ENCODE measurements around the gene GREM2. TPM values are rescaled to one million over a fixed set of nuclear protein-coding genes. Genes with fewer than 3 reads are reported as not detected.

Gene GREM2
- polyA plus RNA-seq, 4 donors: 0.64 to 4.5 (median 1.4) TPM

DNA sequence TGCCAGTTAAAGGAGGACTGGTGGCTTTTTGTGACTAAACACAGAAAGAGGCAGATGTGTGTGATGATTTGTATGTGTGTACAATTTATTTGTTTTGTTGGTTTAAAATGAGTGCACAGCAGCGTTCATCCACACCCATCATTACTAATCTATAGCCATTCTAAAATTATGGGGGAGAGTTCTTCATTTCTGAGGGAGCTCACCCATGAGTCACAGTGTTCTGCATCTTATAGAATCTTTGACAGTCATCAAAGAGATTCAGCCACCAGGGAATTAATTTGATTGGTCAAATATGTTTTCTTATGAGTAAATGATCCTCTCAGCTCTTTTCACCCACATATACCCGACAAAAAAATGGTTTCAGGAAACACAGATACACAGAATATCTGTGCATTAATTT lies 147.9 kb downstream of the GREM2 start:
- no peak for DNase-seq (ENCODE audit: low read depth in 4 of 4, low spot score in 3 of 4)

DNA sequence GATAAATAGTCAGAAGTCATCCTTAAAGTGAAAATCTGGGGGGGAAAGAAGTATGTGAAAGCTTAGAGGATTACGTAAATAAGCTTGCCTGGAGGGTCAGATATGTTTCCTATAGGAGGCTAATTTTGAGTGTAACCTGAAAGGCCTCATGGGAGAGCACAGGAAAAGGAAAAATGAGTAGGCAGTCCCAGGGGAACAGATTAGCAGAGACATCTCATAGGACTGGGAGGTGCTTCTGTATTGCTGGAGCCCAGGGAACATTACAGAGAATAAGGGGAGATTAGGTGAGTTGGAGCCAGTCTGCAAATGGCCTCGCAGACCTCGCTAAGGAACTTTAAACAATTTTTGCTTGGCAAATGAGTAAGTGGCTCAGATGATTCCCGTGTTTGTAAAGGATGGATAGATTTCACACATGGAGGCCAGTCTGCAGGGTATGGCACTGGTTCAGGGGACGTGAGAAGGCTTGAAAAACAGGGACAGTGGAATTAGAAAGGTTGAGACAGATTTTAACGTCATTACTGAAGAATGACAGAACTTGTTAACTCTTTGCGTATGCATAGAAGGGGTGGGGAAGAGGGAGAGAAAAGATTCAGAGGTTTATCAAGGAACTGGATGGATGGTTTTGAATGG lies 149.1 kb downstream of the GREM2 start:
- no peak for DNase-seq (ENCODE audit: low read depth in 4 of 4, low spot score in 3 of 4)

DNA sequence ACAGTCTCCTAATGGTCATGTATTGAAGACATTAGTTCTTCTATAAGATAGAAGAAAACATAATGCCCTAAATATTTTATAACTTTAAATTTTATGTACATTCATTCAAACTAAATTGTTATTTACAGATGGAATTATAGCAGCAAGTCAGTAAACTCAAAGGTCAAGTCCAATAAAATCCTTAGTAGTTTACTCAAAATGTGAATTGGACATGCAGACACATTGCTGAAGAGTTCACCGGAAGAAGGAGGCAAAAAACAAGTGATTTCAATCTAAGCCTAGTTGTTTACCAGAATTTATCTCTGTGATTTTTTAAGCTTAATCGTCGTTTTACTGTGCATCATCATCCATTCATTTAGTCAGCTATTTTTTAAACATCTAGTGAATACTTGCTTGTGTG lies 149.7 kb downstream of the GREM2 start:
- no peak for DNase-seq (ENCODE audit: low read depth in 4 of 4, low spot score in 3 of 4)

DNA sequence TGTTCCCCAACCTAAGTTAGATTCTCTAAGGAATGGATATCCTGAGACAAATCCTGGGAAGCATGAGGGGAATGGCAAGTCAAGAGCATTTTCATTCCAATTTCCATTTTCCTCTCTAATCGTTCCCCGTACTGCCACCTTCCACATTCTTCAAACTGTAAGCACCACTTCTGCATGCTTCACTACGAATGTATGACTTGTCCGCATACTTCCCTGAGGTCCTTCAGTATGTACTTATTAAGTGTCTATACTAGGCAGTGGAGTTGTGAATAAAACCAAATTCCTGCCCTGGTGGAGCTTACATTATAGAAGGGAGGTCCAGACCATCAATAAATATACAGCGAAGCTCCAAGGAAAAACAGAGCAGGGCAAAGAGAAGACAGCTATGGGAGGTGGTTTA lies 154.8 kb downstream of the GREM2 start:
- DNase-seq (ENCODE audit: low read depth in 4 of 4, low spot score in 3 of 4): no peak

DNA sequence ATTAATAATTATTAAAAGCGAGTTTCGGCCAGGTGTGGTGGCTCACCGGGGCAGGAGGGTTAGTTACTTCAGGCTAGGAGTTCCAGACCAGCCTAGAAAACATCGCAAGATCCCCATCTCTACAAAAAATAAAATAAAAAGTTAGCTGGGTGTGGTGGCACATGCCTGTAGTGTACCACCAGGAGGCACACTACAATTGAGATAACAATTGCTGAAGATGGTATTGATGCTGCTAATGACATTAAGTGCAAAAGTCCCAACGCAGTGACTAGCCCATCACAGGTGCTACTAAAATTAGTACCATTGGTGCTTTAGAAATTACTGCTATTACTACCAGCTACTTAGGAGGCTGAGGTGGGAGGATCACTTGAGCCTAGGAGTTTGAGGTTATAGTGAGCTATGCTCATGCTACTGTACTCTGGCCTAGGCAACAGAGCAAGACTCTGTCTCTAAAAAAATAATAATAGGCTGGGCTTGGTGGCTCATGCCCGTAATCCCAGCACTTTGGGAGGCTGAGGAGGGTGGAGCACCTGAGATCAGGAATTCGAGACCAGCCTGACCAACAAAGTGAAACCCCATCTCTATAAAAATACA lies 156.6 kb downstream of the GREM2 start:
- DNase-seq (ENCODE audit: low read depth in 4 of 4, low spot score in 3 of 4): no peak

DNA sequence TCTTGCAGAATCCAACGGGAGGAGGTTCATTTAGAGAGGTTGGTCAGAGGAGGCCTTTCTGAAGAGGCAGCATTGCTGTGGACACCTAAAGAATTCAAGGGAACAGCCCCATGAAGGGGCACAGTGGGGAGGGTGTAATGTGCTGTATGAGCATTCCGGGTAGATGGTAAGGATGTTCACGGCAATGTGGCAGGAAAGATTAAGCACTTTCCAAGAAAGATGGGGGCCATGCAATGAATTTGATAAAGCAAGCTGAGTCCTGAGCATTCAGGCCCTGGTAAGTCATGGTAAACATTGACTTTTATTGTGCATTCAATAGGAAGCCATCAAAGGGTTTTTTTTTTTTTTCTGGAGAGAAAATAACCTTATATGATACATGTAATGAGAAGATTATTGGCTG lies 166.6 kb downstream of the GREM2 start:
- DNase-seq (ENCODE audit: low read depth in 4 of 4, low spot score in 3 of 4): no peak

DNA sequence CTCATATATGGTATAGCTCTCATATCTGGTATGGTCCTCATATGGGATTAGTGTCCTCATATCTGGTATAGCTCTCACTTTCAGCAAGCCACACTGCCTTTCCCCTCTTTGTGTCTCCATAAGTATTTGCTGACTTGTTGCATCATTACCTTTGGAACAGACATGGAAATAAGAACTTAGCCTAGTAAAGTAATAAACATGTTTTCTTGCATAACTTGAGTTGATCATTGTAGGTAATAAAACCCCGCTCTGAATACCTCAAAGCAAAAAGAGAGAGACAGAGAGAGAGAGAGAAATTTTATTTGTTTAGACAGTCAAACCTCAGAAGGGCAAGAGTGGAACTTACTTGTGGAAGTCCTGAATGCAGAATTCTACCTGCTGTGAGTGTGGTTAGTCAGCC lies 170.3 kb downstream of the GREM2 start:
- DNase-seq (ENCODE audit: low read depth in 4 of 4, low spot score in 3 of 4): no peak

All from left renal pelvis (tissue), 4 donors.